GM12891 (cell line): ENCODE measurements around the gene RABEP1.

Experiments used
- POLR2A ChIP-seq: IDR thresholded peaks from 2 replicates; pipeline ENCODE4 v1.6.1; 2011; ENCODE audit warnings: low read depth, low read length, control low read depth
- POLR2AphosphoS5 ChIP-seq: IDR thresholded peaks from 2 replicates; pipeline ENCODE4 v1.6.1; 2011; ENCODE audit warnings: low read depth, low read length, control low read depth
- POU2F2 ChIP-seq: IDR thresholded peaks from 2 replicates; pipeline ENCODE4 v1.6.1; 2011; ENCODE audit warnings: low read depth, mild to moderate bottlenecking, control low read depth, low read length, moderate library complexity
- TAF1 ChIP-seq: IDR thresholded peaks from 2 replicates; pipeline ENCODE4 v1.6.1; 2011; ENCODE audit warnings: low read depth, low read length, control low read depth

DNA sequence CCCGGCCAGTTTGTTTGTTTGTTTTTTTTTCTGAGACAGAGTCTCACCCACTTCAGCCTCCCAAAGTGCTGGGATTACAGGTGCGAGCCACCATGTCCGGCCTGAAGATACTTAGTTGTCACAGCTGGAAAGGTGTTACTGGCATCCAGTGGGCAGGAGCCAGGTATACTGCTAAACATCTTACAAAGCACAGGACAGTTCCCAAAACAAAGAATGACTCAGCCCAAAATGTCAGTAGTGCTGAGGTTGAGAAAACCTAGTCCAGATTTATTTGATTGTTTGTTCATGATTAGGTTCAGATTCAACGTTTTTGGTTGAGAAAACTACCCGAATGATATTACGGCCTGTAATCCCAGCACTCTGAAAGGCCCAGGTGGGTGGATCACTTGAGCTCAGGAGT is 18.6 kb upstream of the RABEP1 start:
- TF ChIP-seq POLR2A = no peak
- TF ChIP-seq POU2F2 = no peak
- no peak for TF ChIP-seq TAF1
- TF ChIP-seq POLR2AphosphoS5 = no peak
